ENCODE results near the gene AK5. TPM values are rescaled to one million over a fixed set of nuclear protein-coding genes. Genes with fewer than 3 reads are reported as not detected.

AK5 gene
- total RNA-seq (2012; rRNA removed) (25.8 and 54.7 TPM in 2 replicates), polyA plus RNA-seq (2012; rRNA removed) (20.7 and 22.5 TPM in 2 replicates), Bru-seq, nascent RNA (percentile 70 among the genes with signal in this experiment), BruChase-seq, experiment 1, labeled RNA remaining after a 6-hour chase (percentile 52 among the genes with signal in this experiment), BruChase-seq, experiment 2, labeled RNA remaining after a 2-hour chase (percentile 57 among the genes with signal in this experiment)
- 7.7 and 12.8 TPM in 2 replicates for polyA plus RNA-seq (2012; cell fraction: cytosol; rRNA removed)
- polyA plus RNA-seq (2012; cell fraction: nucleus; rRNA removed; ENCODE audit: low replicate concordance): 2.7 and 8.6 TPM in 2 replicates
- long read RNA-seq, transcript AK5-203 (14 exons, 3,251 nt): major isoform, 37 of 57 reads
- long read RNA-seq, partial matches to known transcripts: 2 of 57 reads
- long read RNA-seq, other reads (novel, unspliced or antisense): 18 of 57 reads

- BruUV-seq (replicated peaks): no TSS peak
Observed at GRCh38 chr1:77281491-77282186, at the start of gene AK5. AK5 (plus strand) TSS chr1:77282019; CDS start chr1:77282314, 295 bp downstream.

More at GRCh38 chr1:77281491-77282186, at the start of gene AK5:
- Histone ChIP-seq H3K9me1 (ENCODE audit: insufficient read depth, low read length) (no peaks in the 10 kb centered on the region), H3K56ac (ENCODE audit: extremely low read depth, insufficient read depth, low read length) (peak within 1 kb of the TSS; percentile 71), H2AK5ac (ENCODE audit: low read depth, low read length) (peak within 1 kb of the TSS; percentile 64; the same call in 1 of the 2 replicates), H2BK15ac (ENCODE audit: low read depth, low read length) (peak within 1 kb of the TSS; percentile 48; the same call in 1 of the 3 replicates), H3K9me3 (ENCODE audit: control insufficient read depth, insufficient read depth, low read length) (no peaks in the 10 kb centered on the region), H3K9ac (ENCODE audit: low read depth, low read length) (peak within 1 kb of the TSS; percentile 67), H3K4ac (ENCODE audit: low read depth, low read length) (peak within 1 kb of the TSS; percentile 85), H4K20me1 (ENCODE audit: insufficient read depth, low read length) (no peaks in the 10 kb centered on the region), H3K27ac (ENCODE audit: insufficient read depth, low read length) (peak within 1 kb of the TSS; percentile 56), H3K36me3 (ENCODE audit: control insufficient read depth, insufficient read depth, low read length) (no peaks in the 10 kb centered on the region), H2BK20ac (ENCODE audit: low read depth, low read length) (peak within 1 kb of the TSS; percentile 2; the same call in 1 of the 2 replicates), H3K79me1 (ENCODE audit: low read depth in 1 of 2, low read length in 2 of 2) (peaks cover 18 to 47% of the 10 kb centered on the region in 2 experiments), H4K8ac (ENCODE audit: low read depth in 2 of 2, low read length in 2 of 2) (peak within 1 kb of the TSS; percentile 52 to 92), H3K27me3 (ENCODE audit: control insufficient read depth, insufficient read depth, low read length) (no peaks in the 10 kb centered on the region), H3K23ac (ENCODE audit: low read depth, low read length) (peak within 1 kb of the TSS; percentile 91), H4K5ac (ENCODE audit: low read depth, low read length) (peak within 1 kb of the TSS; percentile 77; the same call in 1 of the 2 replicates), H3K4me3 (ENCODE audit: insufficient read depth, low read depth, low read length) (peak within 1 kb of the TSS; percentile 91), H2AFZ (replicated peaks; ENCODE audit: low read length, poor library complexity) (peak within 1 kb of the TSS; percentile 97), H2BK5ac (ENCODE audit: low read depth, low read length, poor library complexity, severe bottlenecking) (peak within 1 kb of the TSS; percentile 71), H3K4me1 (ENCODE audit: control insufficient read depth, insufficient read depth, low read length) (0 out of 2 replicates have a peak, but pooled peaks cover 2% of the 10 kb centered on the region), H2BK120ac (ENCODE audit: low read depth, low read length) (peak within 1 kb of the TSS; percentile 90), H4K91ac (ENCODE audit: insufficient read depth, low read depth, low read length) (peak within 1 kb of the TSS; percentile 68), H3K4me2 (ENCODE audit: low read depth, low read length) (peak within 1 kb of the TSS; percentile 99), H3K18ac (ENCODE audit: low read depth, low read length) (peak within 1 kb of the TSS; percentile 74), H3K14ac (replicated peaks; ENCODE audit: low read depth, low read length) (peak within 1 kb of the TSS; percentile 93), H2AK9ac (replicated peaks; ENCODE audit: low read depth, low read length, poor library complexity) (peak within 1 kb of the TSS; percentile 96)
- ChIA-PET POLR2A (ENCODE audit: unreplicated experiment) (no interaction called here), CTCF (no interaction called here)
- dilution Hi-C loops (cut with HindIII; ENCODE audit: low sequenced_read_pairs, unreplicated experiment): no loop called here
- in situ Hi-C loops (cut with MboI; ENCODE audit: low sequenced_read_pairs): no loop called here
- TF ChIP-seq RFX5 (IDR thresholded peaks at IDR 0.05; ENCODE audit: low read depth, low read length): no peak
- peak; percentile 49; the same call in 1 of the 2 replicates for TF ChIP-seq BHLHE40 (IDR thresholded peaks at IDR 0.05; ENCODE audit: low read depth, low read length)
- TF ChIP-seq, protein P1, sequence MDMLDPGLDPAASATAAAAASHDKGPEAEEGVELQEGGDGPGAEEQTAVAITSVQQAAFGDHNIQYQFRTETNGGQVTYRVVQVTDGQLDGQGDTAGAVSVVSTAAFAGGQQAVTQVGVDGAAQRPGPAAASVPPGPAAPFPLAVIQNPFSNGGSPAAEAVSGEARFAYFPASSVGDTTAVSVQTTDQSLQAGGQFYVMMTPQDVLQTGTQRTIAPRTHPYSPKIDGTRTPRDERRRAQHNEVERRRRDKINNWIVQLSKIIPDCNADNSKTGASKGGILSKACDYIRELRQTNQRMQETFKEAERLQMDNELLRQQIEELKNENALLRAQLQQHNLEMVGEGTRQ (IDR thresholded peaks at IDR 0.05; ENCODE audit: low read depth, low read length): no peak
- peak; percentile 60; the same call in 1 of the 2 replicates for TF ChIP-seq MAZ (IDR thresholded peaks at IDR 0.05; ENCODE audit: borderline replicate concordance, low read depth, low read length)
- peak; percentile 60; the same call in 1 of the 2 replicates for TF ChIP-seq MXI1 (IDR thresholded peaks at IDR 0.05; ENCODE audit: borderline replicate concordance, low read depth, low read length)
- DNase-seq (peak; percentile 48), ATAC-seq (ENCODE audit: low read depth) (peak; percentile 92)
- 1% methylated on average over 33 of the region's 71 CpGs; no CpG with 5 or more reads in 1 of the 2 experiments for WGBS, 2 experiments (ENCODE audit: extremely low coverage in 2 of 2, insufficient read length in 1 of 2)
- intact Hi-C loops (cut with micrococcal nuclease): loop anchor here (1.0 to 5.0 kb wide), 5 partner anchors 63 to 401 kb away; partner anchors contain the start of genes PIGK and ZZZ3
